T-helper 2 cell treated with Interferon-gamma antibody and Interleukin-4, amounts not matched to agents 5 μg/mL and 100 μg/mL, for 36 hours (primary cell): ENCODE measurements around the gene JAKMIP1.
A peak's percentile ranks its signal among the peaks of the same experiment; 100 is the strongest.
"Not testable (repeated sequence)": the region's sequence is repeated elsewhere in the genome, so short reads cannot be mapped to it uniquely, and the experiment has no call there.

Experiments
- DNase-seq: peaks from one replicate; pipeline ENCODE4 v3.0.0; 2021; ENCODE audit warnings: low spot score
- H3K27ac Mint-ChIP-seq: one replicate; pipeline ENCODE4 v1.8.0; 2021; ENCODE audit warnings: mild to moderate bottlenecking, mixed read lengths
- H3K27me3 Mint-ChIP-seq: one replicate; pipeline ENCODE4 v1.8.0; 2021; ENCODE audit warnings: low read depth, mixed read lengths
- H3K36me3 Mint-ChIP-seq: one replicate; pipeline ENCODE4 v1.8.0; 2021; ENCODE audit warnings: low read depth, mixed read lengths
- H3K4me1 Mint-ChIP-seq: one replicate; pipeline ENCODE4 v1.8.0; 2021; ENCODE audit warnings: low read depth, mixed read lengths
- H3K4me3 Mint-ChIP-seq: one replicate; pipeline ENCODE4 v1.8.0; 2022; ENCODE audit warnings: mild to moderate bottlenecking, moderate library complexity, mixed read lengths
- H3K9me3 Mint-ChIP-seq: one replicate; pipeline ENCODE4 v1.8.0; 2021; ENCODE audit warnings: mixed read lengths

JAKMIP1 gene

GRCh38 chr4:6221851-6222760, 21.8 kb upstream of the JAKMIP1 start:
- no peaks in the 10 kb centered on the region for H3K9me3 Mint-ChIP-seq
- no peak overlapping the region for H3K4me3 Mint-ChIP-seq
- no peak for DNase-seq
- H3K4me1 Mint-ChIP-seq = no peaks in the 10 kb centered on the region
- no peak overlapping the region for H3K27ac Mint-ChIP-seq
- H3K36me3 Mint-ChIP-seq = no peaks in the 10 kb centered on the region
- peaks cover 68% of the 10 kb centered on the region for H3K27me3 Mint-ChIP-seq

DNA sequence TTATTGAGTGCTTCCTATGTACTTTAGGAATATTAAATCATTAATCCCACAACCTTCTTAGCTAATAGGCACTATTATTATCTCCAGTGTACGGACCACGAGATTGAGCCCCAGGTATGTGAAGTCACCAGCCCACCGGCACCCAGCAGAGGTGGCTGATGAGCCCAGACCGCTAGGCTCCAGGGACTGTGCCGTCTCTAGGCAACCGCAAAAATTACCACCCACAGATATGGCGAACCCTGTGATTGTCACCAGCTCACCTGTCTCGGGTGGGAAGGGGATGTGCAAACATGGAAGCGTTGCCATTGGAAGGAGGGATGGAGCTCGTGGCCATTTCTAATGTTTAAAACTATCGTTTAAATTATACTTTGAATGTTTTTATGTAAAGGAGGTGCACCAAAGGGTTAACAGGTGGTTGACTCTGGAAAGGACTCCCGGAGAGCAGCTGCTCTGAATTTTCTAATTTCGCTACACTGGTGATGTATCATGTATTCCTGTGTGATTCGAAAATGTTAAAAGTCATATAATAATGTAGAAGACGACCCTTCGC, 21.0 kb upstream of the JAKMIP1 start:
- Mint-ChIP-seq H3K4me1 (no peaks in the 10 kb centered on the region), H3K36me3 (no peaks in the 10 kb centered on the region), H3K9me3 (no peaks in the 10 kb centered on the region), H3K27me3 (peaks cover 73% of the 10 kb centered on the region), H3K4me3 (peak overlapping the region; percentile 14), H3K27ac (no peak overlapping the region)
- DNase-seq = no peak

- Mint-ChIP-seq H3K36me3 (no peaks in the 10 kb centered on the region), H3K4me3 (no peak overlapping the region), H3K9me3 (no peaks in the 10 kb centered on the region), H3K4me1 (no peaks in the 10 kb centered on the region), H3K27ac (no peak overlapping the region), H3K27me3 (peaks cover 59% of the 10 kb centered on the region)
- no peak for DNase-seq
Measured at GRCh38 chr4:6217716-6218381, 17.5 kb upstream of the JAKMIP1 start.

DNA sequence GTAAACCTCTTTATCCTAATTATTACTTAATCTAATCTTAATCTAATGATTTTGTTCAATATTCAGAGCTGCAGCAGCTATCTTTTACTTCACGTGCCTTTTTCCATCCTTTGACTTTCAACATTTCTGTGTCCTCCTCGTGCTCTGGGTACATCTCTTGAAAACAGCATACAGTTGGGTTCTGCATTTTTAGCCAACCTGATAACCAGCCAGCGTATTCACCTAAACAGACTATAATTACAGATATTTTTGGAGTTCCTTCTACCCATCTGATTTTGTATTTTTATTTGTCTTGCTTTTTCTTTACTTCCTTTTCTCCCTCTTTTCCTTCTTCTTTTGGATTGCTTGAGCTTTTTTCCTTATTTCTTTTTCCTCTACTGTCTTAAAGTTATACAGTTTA, 16.2 kb upstream of the JAKMIP1 start:
- Mint-ChIP-seq H3K4me3 (no peak overlapping the region), H3K4me1 (no peaks in the 10 kb centered on the region), H3K36me3 (no peaks in the 10 kb centered on the region), H3K27ac (no peak overlapping the region), H3K27me3 (peaks cover 53% of the 10 kb centered on the region), H3K9me3 (no peaks in the 10 kb centered on the region)
- DNase-seq = no peak

- H3K36me3 Mint-ChIP-seq = no peaks in the 10 kb centered on the region
- no peak overlapping the region for H3K4me3 Mint-ChIP-seq
- H3K27me3 Mint-ChIP-seq = peaks cover 21% of the 10 kb centered on the region
- no peaks in the 10 kb centered on the region for H3K4me1 Mint-ChIP-seq
- no peak for DNase-seq
- H3K27ac Mint-ChIP-seq = no peak overlapping the region
- no peaks in the 10 kb centered on the region for H3K9me3 Mint-ChIP-seq
Measured at GRCh38 chr4:6209921-6210320, 9.6 kb upstream of the JAKMIP1 start.

- H3K36me3 Mint-ChIP-seq, H3K9me3 Mint-ChIP-seq, H3K27ac Mint-ChIP-seq, DNase-seq, H3K4me1 Mint-ChIP-seq, H3K4me3 Mint-ChIP-seq: not testable (repeated sequence)
- H3K27me3 Mint-ChIP-seq = peaks cover 22% of the 10 kb centered on the region
Measured at GRCh38 chr4:6209291-6209690, 8.9 kb upstream of the JAKMIP1 start.

GRCh38 chr4:6208416-6208815, 8.1 kb upstream of the JAKMIP1 start:
- DNase-seq = no peak
- H3K27ac Mint-ChIP-seq = no peak overlapping the region
- H3K4me1 Mint-ChIP-seq = no peaks in the 10 kb centered on the region
- no peaks in the 10 kb centered on the region for H3K9me3 Mint-ChIP-seq
- H3K27me3 Mint-ChIP-seq = peaks cover 24% of the 10 kb centered on the region
- H3K4me3 Mint-ChIP-seq = no peak overlapping the region
- no peaks in the 10 kb centered on the region for H3K36me3 Mint-ChIP-seq

GRCh38 chr4:6207602-6208001, 7.3 kb upstream of the JAKMIP1 start:
- no peak for DNase-seq
- no peaks in the 10 kb centered on the region for H3K4me1 Mint-ChIP-seq
- no peak overlapping the region for H3K27ac Mint-ChIP-seq
- peaks cover 26% of the 10 kb centered on the region for H3K27me3 Mint-ChIP-seq
- no peaks in the 10 kb centered on the region for H3K9me3 Mint-ChIP-seq
- no peaks in the 10 kb centered on the region for H3K36me3 Mint-ChIP-seq
- H3K4me3 Mint-ChIP-seq = no peak overlapping the region

- DNase-seq = no peak
- Mint-ChIP-seq H3K36me3 (no peaks in the 10 kb centered on the region), H3K4me1 (no peaks in the 10 kb centered on the region), H3K27ac (no peak overlapping the region), H3K4me3 (no peak overlapping the region), H3K27me3 (peaks cover 29% of the 10 kb centered on the region), H3K9me3 (no peaks in the 10 kb centered on the region)
Measured at GRCh38 chr4:6206771-6207290, 6.5 kb upstream of the JAKMIP1 start.

- peaks cover 37% of the 10 kb centered on the region for H3K27me3 Mint-ChIP-seq
- peaks cover 8% of the 10 kb centered on the region for H3K9me3 Mint-ChIP-seq
- H3K4me3 Mint-ChIP-seq = no peak overlapping the region
- no peak for DNase-seq
- no peak overlapping the region for H3K27ac Mint-ChIP-seq
- H3K4me1 Mint-ChIP-seq = peaks cover 4% of the 10 kb centered on the region
- peaks cover 7% of the 10 kb centered on the region for H3K36me3 Mint-ChIP-seq
Measured at GRCh38 chr4:6205973-6206372, 5.6 kb upstream of the JAKMIP1 start.

- Mint-ChIP-seq H3K4me3 (no peak overlapping the region), H3K9me3 (peaks cover 8% of the 10 kb centered on the region), H3K27ac (no peak overlapping the region), H3K36me3 (peaks cover 7% of the 10 kb centered on the region), H3K4me1 (peaks cover 5% of the 10 kb centered on the region), H3K27me3 (peaks cover 38% of the 10 kb centered on the region)
- no peak for DNase-seq
Measured at GRCh38 chr4:6205567-6205931, 5.2 kb upstream of the JAKMIP1 start.

GRCh38 chr4:6204871-6205566, 4.7 kb upstream of the JAKMIP1 start:
- Mint-ChIP-seq H3K4me3 (no peak overlapping the region), H3K4me1 (peaks cover 5% of the 10 kb centered on the region), H3K27ac (no peak overlapping the region), H3K27me3 (peaks cover 38% of the 10 kb centered on the region), H3K36me3 (peaks cover 7% of the 10 kb centered on the region), H3K9me3 (peaks cover 8% of the 10 kb centered on the region)
- DNase-seq = no peak

GRCh38 chr4:6204098-6204497, 3.7 kb upstream of the JAKMIP1 start:
- Mint-ChIP-seq H3K9me3 (peaks cover 8% of the 10 kb centered on the region), H3K27ac (no peak overlapping the region), H3K27me3 (peaks cover 39% of the 10 kb centered on the region), H3K4me3 (no peak overlapping the region), H3K4me1 (peaks cover 5% of the 10 kb centered on the region), H3K36me3 (peaks cover 7% of the 10 kb centered on the region)
- DNase-seq = no peak
